ENCODE results near the gene CALHM2.
A peak's percentile ranks its signal among the peaks of the same experiment; 100 is the strongest.

The CALHM2 gene

DNA sequence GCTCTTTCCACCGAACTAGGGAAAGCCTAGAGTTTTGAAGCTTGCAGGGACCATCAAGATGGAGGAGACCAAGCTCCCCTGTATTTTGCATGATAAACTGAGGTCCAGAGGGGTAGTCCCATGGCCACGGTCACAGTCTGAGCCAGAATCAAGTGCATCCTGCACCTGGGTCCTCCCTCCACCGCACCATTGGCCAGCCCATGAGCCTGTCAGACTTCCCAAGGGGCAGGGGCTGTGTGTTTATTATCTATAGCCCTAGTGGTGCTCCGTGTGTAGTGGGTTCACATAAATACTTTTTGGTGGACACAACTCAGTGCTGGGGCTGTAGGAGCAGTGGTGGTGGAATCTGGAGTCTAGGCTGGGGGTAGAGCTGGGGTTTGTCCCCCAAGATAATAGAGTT is 23.3 kb upstream of the CALHM2 start:
- DNase-seq, result no peak

DNA sequence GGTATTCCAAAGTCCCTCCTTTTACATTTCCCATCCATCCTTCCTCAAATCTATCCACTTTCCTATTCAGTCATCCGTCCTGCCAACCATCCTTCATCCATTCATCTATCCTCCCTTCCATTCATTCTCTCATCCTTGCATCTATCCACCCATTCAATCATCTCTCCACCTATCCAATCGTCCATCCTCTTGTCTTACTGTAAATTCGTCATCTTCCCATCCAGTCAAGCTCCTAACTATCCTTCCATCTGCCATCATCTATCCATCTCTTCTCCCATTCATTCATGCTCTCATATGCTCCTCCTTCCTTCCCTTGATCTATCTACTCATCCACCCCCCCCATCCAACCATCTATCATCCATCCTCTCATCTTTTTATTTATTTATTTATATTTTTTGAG is 21.9 kb upstream of the CALHM2 start:
- no peak for DNase-seq

DNA sequence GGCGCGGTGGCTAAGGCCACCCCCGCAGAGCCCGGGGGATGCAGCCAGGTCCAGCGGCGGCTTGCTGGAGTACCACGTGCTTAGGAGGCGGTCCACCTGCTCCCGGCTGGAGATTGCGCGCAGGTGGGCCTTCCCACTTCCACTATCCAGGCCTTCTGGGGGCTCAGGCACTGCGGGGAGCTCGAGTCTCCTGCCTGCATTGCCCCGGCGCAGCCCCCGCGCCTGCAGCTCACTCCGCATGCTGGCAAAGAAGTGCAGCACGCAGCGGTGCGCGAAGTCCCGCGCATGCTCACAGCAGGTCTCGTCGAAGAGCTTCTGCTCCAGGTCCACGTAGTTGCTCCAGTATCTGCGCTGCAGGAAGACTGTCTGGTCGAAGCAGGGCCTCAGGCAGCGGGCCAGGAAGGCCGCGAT is 21.1 kb upstream of the CALHM2 start:
- DNase-seq, result no peak

DNA sequence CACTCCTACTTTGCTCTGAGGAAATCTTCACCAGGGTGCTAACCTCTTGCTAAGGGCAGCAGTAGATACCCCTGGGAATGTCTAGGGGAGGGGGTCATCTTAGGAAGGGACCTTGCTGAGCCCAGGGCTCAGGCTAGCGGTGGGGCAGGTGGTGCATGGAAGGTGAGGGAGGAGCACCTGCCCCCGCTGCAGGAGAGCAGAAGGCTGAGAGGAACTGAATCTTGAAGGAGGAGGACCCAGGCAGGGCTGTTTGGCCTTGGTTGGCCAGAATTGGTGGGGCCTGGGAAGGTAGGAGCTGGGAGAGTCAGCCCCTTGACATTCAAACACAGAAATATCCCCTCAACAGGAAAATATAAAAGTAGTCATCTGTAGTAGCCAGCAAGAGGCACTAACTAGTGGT is 19.8 kb upstream of the CALHM2 start:
- no peak for DNase-seq

DNA sequence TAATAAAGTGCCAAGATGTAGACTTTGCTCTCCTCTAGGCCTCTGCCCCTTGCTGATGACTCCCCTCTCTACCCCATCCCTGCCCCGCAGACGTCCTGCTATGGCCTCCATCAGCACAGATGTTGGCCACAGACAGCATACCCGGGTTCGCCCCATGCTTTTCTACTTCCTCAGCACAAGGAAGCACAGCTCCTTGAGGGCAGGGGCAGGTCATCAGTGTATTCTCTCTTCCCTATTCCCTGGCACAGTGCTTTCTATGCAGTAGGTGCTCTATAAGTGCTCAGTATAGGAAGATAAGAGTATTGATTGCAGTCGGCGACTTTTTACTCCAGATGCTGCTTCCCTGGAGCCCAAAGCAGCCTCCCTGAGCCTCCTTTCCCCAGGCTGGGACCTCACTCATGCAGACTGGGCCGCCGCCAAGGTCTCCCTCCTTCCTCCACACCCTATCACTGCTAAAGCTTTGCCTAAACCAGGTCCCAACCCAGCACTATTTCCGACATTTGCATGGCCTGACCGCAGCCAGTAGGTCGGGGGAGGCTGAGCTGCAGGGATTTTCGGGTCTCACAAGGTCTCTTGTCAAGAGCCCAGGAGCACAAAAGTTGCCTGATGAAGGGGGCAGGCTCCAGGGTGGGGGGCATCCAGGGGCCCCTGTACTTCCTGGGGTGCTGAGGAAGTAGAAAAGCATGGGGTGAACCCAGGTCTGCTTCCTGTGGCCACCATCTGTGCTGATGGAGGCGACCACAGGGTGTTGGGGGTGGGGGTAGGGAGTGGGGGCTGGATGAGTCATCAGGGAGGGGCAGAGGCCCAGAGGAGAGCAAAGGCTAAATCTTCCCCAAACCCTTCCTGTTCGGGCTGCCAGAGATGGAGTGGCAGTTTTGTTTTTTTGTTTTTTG is 18.8 kb upstream of the CALHM2 start:
- peak; percentile 81 for DNase-seq

DNA sequence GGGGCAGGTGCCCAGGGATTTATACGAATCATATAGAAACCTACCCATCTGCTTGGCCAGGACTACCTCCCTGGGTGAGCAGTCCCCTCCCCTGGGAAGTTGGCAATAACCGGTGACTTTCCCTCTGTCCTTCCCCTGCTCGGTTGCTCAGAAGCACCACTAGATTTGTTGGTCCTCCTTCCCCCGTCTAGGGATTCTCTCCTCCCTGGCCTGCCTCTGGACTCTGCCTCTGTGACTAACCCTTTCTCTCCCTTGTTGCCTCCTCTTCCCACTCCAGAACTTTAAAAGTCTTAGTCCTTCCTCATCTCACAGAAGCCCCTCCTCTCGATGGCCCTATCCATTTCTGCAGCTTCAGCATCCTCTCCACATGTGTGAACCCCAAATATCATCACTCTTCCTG is 17.0 kb upstream of the CALHM2 start:
- no peak for DNase-seq

DNA sequence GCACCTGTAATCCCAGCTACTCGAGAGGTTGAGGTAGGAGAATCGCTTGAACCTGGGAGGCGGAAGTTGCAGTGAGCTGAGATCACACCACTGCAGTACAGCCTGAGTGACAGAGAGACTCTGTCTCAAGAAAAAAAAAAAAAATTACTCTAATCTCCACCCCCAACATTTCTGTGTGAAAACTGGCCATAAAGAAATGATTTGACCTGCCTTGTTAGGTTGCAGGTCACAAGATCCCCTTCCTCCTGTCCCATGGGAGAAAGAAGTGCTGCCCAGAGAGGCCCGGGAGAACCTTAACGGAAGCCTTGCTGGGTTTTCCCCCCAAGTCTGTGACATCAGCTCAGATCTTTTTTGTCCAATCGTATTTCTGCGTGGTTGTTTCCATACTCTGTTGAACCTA is 15.2 kb upstream of the CALHM2 start:
- DNase-seq, result peak; percentile 43

DNA sequence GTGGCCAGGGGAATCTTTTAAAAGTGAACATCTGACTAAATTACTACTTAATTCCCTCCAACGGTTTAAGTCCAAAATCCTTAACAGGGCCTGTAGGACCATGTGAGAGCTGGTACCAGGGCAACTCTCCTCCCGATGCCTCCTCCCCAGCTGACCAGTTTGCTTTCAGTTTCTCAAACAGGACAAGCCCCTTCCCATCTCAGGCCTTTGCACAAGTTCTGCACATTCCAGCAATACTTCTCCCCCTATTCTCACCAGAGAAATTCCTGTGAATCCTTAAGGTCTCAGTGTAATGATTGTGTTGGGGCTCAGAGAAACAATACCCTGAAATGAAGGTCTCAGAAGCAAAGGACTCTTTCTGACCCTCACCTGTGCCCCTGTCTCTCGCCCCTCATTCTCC is 14.6 kb upstream of the CALHM2 start:
- DNase-seq, result no peak

DNA sequence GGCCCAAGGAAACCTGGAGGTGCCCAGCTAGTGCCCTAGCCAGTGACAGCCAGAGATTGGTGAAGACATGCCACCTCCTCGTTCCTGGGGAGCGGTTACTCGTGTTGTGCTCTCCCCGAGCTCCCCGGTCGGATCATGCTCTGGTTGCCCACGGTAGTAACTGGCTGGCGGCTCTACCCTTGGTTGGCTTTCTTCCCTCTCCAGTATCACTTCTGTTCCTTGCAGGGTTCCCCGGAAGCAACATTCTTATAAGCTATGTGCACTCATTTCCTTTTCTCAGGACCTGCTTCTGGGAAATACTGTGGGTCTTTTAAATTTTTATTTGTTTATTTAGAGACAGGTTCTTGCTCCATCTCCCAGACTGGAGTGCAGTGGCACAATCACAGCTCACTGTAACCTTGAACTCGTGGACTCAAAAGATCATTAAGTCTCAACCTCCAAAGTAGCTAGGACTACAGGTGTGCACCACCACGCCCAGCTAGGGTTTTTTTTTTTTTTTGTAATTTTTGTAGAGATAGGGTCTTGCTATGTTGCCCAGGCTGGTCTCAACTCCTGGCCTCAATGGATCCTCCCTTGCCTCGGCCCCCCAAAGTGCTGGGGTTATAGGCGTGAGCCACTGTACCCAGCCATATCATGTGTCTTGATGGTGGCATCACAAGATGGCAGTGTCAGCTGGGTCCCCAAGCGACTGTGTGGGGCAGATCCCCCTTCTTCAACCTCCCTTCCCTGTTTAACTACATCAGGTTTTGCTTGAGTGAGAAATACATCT is 13.4 kb upstream of the CALHM2 start:
- no peak for DNase-seq

DNA sequence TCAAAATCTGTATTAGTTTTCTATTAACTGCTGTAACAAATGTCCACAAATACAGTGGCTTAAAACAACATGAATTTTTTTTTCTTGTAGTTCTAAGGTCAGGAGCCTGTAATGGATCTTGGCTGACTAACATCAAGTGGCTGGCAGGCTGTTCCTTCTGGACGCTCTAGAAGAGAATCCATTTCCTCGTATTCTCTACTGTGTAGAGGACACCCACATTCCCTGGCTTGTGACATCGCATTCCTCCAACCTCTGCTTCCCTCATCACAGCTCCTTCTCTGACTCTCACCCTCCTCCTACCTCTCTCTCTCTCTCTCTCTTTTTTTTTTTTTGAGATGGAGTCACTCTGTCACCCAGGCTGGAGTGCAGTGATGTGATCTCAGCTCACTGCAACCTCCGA is 11.3 kb upstream of the CALHM2 start:
- DNase-seq, result no peak

DNA sequence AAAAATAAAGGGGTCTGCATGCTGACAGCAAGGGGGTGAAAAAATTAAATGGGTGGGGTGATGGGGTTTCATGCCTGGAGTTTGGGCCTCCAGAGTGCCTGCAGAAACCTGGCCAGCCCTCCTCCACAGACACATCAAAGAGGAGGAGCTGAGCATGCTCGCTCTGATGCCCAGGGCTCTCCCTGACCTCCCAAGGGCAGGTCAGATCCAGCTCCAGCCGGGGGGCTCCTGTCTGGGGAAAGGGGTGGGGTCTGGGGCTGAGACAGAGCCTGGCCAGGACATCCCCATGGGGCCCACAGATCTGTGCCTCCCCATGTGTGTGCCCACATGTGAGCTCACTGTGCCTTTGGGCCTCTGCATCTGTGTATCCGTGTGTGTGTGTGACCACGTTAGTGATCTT is 7.4 kb upstream of the CALHM2 start:
- no peak for DNase-seq

DNA sequence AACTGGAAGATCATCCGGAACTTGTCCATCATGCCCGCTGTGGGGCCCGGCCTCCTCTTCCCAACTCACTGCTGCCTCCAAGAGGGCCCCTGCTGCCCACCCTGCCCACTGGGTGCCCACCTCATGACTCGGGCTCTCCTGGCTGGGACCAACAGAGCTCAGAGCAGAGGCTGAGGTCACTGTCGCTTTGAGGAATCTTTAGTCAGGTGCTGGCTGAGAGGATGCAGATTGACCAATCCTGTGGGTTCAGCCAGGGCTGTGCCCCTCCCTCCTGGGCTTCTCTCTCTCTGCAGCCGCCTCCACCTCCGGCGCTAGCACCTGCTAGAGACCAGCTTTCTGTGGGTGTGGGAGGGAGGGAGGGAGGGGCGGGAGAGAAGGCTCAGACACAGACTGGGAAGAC is 6.5 kb upstream of the CALHM2 start, which contains the start of gene CALHM1:
Gene CALHM1 (minus strand): TSS at position 181 of the 400 bp plus-strand sequence. CDS start 149 bp downstream, at position 32.
- no peak for DNase-seq

DNA sequence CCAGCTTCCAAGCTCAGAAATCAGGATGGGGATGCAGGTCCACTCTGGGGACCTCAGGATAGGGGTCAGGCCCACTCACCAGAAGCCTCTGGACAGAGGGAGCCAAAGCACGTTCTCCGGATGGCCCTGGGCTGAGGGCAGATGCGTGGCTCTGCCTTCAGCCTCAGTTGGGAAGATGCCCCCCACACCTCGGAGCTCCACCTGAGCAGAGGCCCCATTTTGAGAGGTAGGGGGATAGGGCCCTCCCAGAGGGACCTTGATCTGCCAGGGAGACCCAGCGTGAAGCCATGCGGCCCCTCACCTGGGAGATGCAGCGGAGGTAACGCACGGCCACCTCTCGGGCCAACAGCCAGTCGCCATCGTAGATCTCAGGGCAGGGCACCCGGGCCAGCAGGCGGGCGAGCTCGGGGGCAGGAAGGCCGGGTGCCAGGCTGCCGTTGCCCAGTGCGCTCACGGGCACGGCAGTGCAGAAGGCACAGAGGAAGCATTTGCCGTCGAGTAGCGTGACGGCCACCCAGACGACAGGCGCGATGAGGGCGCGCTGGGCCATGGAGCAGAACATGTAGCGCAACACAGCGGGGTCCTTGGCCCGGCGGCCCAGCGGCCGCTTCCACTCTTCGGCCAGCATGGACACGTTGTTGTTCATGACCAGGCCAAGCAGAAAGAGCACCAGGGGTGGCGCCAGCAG is 5.9 kb upstream of the CALHM2 start:
- DNase-seq, result no peak

DNA sequence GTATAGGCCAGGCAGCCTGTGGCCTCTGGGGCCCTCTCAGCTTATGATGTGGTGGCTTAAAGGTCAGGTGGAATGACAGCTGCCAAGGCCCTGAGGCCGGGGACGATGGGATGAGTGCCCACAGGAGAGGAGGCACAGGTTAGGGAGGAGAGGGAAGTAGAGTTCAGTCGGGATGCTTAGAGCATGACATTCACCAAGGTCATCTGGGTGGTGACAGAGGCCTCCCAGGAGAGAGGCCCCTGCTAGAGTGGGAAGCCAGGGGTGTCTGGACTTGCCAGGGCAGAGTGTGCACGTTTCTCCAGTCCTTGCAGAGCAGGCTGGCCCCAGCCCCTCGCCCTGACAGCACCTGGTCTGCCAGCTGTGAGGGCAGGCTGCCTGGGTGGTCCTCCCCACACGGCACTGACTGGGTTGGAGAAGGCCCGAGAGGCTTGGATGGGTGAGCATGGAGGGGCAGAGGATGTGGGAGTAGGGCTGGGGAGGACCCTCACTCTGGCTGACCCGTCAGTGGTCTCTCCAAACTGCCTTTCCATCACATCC is 5.1 kb upstream of the CALHM2 start:
- no peak for DNase-seq

DNA sequence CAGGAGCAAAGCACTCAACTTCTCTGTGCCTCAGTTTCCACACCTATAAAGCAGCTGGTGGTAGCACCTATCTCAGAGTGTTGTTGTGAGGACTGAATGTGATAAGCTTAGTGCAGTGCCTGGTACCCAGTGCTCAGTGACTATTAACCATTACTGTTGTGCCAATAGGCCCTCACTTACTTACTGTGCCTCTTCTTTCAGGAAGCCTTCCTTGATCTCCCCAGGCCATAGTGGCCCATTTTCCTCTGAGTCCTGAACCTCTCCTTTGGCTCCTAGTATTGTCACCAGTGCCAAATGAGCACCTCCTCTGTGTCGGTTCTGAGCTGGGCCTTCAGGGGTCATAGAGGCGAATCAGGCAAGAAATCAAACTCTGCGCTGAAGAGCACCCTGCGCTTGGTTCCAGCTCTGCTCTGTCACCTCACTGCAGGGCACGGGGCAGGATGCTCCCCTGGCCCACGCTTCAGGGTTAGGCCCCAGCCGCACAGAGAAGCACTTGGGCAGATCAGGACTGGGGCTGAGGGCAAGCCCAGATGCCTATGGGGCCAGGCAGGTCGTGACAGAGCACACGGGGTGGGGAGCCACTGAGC is 4.0 kb upstream of the CALHM2 start:
- DNase-seq, result no peak

DNA sequence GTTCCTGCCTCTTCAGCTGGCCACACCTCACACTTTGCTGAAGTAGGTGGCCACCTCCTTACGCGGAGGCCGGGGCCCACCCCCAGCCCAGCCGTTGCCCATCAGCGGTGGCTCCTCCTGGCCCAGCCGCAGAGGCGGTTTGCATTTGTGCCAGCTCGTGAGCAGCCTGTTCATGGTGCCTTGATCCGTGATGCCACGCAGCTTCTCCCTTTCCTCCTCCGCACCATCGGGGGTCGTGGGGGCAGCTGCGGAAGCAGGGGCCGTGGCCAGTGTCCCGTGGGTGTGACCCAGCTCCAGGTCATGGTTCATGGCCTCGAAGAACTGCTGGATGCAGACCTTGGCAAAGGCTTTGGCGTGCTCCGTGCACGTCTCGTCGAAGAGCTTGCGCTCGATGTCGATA is 3.1 kb upstream of the CALHM2 start:
- DNase-seq, result no peak

DNA sequence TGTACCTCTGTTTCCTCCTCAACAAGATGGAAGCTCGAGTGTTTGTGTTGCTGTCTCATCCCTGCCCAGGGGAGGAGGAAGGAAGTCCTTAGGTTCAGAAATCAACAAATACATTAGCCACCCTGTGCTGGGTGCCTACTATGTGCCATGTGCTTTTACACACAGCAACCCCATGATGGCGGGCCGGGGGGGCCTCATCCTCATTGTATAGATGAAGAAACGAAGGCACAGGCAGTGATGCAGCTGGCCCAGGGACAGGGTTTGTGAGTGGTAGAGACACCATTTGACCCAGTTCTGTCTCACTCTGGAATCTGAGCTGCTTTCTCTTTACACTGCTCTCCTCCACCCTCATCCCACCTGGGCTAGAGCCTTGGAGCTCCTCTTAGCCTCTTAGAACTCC is 1.9 kb upstream of the CALHM2 start:
- DNase-seq, result no peak

DNA sequence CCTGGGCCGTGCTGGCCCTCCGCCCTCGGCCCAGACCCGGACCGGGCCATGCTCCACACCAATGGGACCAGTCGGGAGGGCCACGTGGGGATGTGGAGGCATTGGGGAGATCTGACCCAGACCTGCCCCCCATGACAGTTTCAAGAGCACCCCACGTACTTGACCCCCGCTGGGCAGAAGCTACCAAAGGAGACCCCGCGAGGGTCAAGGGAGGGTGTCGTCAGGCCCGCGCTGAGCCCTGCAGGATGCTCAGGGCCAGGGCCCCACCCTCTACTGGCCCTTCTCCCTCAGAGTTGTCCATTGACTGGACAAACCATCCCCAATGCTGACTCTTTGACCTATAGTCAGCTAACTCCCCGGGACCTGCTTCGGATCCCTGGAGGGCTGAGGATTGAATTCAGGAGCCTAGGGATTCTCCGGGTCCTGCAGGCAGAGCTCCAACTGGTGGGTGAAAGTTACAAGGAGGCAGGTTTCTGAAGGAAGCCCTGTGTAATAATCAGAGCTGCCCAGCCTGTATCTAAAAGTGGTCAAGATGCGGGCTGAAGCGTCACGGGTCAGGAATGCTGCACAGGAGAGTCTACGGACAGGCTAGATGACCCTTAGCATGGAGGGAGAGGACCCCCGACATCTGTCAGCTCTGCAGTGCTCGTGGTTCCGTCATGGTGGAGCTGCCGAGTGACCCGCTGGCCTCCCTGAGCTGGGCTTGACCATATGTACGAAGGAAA is 498 bp upstream of the CALHM2 start:
- no peak for DNase-seq

DNA sequence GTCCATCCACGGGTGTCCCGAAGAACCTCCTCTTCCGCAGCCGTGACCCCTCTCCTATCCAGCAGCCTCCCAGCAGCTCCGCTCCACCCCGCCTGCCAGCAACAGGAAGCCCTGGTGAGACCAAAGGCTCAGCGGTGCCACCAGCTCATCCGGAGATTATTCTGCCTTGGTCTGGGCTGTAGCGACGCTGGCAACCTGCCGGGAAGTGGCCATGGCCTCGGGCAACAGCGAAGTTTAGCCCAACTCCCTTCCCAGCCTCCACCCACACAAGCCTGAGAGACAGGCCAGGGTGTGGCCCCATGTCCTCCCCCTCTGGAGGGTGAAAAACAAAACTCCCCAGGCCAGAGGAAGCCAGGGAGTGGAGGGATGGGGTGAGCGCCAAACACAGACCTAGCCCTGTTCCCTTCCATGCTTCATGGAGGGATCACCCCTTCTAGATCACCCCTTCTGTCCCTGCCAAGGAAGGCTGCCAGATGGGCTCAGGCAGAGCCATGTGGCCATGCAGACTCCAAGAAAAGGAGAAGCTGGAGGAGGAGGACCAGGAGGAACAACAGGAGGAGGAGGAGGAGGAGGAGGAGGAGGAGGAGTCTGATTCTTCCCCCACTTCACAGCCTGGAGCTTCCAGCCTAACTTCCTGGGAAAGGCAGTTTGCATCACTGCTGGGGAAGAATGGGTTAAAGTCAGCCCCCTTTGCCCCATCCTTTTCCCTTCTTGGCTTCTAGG is 918 bp downstream of the CALHM2 start:
- peak; percentile 40 for DNase-seq

DNA sequence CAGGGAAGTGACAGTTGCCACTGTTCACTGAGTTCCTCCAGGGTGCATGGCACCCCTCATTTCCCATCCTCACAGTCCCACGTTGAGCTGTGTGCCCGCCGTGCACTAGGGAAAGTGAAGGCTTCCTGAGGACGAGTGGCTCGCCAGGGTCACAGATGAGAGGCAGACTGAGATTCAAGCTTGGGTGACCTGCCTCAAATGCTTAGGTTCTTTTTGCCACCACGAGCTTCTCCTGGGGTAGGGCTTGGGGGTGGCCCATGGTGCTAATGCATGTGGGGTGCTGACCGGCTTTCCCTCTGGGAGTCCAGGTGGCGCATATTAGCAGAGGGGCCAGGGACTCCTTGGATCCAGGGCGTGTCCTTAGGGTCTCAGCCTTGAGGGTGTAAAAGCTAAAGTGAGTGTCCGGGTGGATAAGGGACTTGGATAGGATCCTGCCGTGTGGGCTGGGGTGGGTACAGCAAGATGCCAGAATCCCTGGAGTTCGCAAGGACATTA is 1.9 kb downstream of the CALHM2 start:
- no peak for DNase-seq

Data from CD4-positive, alpha-beta T cell treated with Interleukin-15 for 1 hour (primary cell).